ENCODE data around the gene CYB5A.
"Not testable (repeated sequence)": the region's sequence is repeated elsewhere in the genome, so short reads cannot be mapped to it uniquely, and the experiment has no call there.

DNA sequence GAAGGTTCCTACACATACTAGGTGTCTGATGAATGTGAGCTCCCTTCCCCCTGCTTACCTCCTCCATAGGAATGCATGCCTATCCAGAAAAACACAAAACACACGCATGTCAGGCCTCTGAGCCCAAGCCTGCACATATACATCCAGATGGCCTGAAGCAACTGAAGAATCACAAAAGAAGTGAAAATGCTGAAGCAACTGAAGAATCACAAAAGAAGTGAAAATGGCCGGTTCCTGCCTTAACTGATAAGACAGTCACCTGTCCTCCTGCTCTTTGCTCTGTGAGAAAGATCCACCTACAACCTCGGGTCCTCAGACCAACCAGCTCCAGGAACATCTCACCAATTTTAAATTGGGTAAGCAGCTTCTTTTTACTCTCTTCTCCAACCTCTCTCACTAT, 1.2 kb upstream of the CYB5A start:
- TF ChIP-seq, protein P1, sequence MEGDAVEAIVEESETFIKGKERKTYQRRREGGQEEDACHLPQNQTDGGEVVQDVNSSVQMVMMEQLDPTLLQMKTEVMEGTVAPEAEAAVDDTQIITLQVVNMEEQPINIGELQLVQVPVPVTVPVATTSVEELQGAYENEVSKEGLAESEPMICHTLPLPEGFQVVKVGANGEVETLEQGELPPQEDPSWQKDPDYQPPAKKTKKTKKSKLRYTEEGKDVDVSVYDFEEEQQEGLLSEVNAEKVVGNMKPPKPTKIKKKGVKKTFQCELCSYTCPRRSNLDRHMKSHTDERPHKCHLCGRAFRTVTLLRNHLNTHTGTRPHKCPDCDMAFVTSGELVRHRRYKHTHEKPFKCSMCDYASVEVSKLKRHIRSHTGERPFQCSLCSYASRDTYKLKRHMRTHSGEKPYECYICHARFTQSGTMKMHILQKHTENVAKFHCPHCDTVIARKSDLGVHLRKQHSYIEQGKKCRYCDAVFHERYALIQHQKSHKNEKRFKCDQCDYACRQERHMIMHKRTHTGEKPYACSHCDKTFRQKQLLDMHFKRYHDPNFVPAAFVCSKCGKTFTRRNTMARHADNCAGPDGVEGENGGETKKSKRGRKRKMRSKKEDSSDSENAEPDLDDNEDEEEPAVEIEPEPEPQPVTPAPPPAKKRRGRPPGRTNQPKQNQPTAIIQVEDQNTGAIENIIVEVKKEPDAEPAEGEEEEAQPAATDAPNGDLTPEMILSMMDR (IDR thresholded peaks at IDR 0.05; ENCODE audit: low read depth, low read length): not testable (repeated sequence)
- not testable (repeated sequence) for TF ChIP-seq EZH2phosphoT487 (IDR thresholded peaks at IDR 0.05; ENCODE audit: low read depth)

Data from OCI-LY3 (cell line).